Right ventricle myocardium inferior (tissue), 1 donor: ENCODE results near the gene NIT2. TPM values are rescaled to one million over a fixed set of nuclear protein-coding genes. Genes with fewer than 3 reads are reported as not detected.
"Not testable (repeated sequence)": the region's sequence is repeated elsewhere in the genome, so short reads cannot be mapped to it uniquely, and the experiment has no call there.

ENCODE experiments used
- ATAC-seq: fragments of 200-7000 bp; cut with Tn5 transposase; one replicate; pipeline ENCODE4 v1.9.1; 2020; ENCODE audit warnings: mild to moderate bottlenecking, moderate library complexity
- DNase-seq: peaks from one replicate; pipeline ENCODE4 v3.0.0; 2021; ENCODE audit errors: missing footprints
- intact Hi-C: fragments of 100-400 bp; cut with DNase I; formaldehyde crosslinking; loops from one replicate; pipeline ENCODE4 v1.11.0; 2022
- long read RNA-seq: library from polyadenylated mRNA; unstranded; transcript quantifications from one replicate; pipeline ENCODE4 v2.0.0, GENCODE V29; 2021
- total RNA-seq: library from RNA; stranded (reverse); fragmentation: NEBNext Ultra II Directional; extraction: Animal tissue kit (Norgen Biotek cat#: 25700); gene quantifications from one replicate; pipeline ENCODE4 v1.2.1, GENCODE V29; 2021
- donor health status: DM: no; HTN: yes; CAD: no; lungs with severe emphysema.

The NIT2 gene, protein sequence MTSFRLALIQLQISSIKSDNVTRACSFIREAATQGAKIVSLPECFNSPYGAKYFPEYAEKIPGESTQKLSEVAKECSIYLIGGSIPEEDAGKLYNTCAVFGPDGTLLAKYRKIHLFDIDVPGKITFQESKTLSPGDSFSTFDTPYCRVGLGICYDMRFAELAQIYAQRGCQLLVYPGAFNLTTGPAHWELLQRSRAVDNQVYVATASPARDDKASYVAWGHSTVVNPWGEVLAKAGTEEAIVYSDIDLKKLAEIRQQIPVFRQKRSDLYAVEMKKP
- total RNA-seq = 51.3 TPM
- long read RNA-seq, full-length matches to known transcripts = 18 of 27 reads
- long read RNA-seq, partial matches to known transcripts = 3 of 27 reads
- long read RNA-seq, other reads (novel, unspliced or antisense) = 6 of 27 reads

DNA sequence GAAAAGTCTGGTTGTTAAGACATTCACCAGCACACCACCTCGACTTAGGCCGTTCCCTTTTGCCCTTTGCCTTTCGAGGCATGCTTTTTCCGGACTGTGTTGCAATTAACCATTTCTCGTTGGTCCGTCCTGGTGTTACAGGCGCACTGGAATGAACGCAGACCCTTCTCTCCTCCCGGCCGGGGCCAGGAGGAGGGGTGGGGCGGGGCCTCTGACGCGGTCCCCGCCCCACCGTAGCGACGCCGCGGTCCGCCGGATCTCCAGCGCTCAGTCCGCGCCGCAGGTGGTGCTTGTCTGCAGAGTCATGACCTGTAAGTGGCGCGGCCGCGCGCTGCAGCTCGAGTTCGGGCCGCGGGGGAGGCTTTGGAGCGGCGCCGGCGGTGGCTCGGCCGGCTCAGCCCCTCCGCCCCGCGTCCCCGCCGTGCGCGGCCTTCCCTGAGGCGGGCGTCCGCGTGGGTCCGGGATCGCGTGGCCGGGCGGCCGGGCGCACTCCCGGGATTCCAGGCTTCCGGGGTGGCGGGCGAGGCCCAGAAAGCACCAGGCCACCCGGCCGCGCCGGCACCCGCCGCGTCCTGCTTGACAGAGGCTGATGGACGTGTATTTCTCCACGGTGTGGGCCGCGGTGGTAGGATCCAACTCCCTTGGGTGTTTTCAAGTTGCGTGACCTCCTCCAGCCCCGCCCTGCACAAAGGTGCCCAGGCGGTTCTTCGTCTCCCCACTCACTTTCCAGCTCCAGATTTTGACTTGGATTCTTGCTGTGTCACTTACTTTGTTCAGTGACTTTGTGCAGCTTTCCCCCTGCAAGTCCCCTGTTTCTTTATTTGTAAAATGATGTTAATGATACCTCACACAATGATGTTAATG lies at the start of gene NIT2:
Gene NIT2, plus strand, starts transcription at position 270 of the 864 bp plus-strand sequence. Its CDS starts 35 bp downstream, at position 305.
- ATAC-seq (peak; percentile 98), DNase-seq (peak; percentile 96)
- intact Hi-C loops = no loop called here

DNA sequence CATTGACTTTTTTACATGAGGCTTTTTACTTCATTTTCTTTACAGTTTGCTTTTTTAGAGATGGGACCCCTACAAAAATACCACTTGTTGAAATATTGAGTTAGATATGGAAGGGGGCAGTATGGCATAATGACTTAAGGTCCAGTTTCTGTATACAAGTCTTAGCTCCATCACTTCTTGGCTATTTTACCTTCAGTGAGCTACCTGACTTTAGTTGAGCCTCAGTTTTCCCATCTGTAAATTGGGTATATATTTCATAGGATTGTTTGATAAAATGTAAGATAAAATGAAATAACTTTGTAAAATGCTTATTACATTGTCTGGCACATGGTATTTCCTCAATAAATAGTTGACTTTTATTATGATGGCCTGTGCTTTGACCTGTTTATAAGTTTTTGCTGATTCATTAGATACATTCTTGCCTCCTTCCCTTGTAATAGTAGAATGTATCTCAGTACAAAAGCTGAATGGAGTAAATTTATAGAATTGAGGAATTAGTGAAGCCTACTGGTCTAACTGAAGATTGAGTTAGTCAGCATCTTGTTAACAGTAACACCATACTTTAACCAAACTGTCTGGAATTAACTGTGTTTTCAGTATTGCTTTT lies 46.2 kb upstream of the NIT2 start:
- no peak for ATAC-seq
- intact Hi-C loops = no loop called here
- no peak for DNase-seq

DNA sequence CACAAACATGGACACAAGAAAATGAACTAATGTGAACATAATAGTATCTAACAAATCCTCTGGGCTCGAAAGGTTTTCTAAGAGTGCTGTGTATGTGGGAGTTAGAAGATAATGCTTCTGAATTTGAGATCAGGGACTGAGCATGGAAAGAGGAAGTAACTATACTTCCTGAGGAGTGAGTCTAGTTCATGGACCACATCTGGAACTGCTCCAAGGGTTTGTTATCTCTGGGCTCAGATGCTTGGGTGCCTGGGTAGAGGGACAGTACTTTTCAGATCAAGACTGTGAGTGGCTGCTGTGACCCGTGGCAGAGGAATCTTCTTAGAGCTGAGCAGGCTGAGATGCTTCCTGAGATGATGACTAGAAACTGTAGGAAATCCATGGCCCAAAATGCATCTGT lies 45.2 kb upstream of the NIT2 start:
- intact Hi-C loops = no loop called here
- no peak for ATAC-seq
- DNase-seq = no peak

DNA sequence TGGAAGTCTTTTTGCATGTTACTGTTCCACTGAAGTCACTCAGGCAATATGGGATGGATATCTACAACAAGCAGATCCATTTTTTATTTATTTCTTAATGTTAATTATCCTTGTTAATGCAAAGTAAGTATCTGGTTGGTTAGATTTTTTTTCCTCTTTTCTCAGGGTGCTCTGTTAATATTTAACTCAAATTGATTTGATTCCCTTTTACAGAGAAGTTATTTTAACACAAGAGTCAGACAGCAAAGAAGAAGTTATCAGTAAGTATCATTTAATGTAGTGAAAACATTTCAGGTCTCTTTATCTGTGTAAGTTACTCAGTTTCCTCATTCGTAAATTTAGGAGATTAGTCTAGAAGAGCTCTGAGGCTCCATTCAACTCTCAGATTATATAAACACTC lies 39.5 kb upstream of the NIT2 start:
- no peak for DNase-seq
- intact Hi-C loops = no loop called here
- no peak for ATAC-seq

DNA sequence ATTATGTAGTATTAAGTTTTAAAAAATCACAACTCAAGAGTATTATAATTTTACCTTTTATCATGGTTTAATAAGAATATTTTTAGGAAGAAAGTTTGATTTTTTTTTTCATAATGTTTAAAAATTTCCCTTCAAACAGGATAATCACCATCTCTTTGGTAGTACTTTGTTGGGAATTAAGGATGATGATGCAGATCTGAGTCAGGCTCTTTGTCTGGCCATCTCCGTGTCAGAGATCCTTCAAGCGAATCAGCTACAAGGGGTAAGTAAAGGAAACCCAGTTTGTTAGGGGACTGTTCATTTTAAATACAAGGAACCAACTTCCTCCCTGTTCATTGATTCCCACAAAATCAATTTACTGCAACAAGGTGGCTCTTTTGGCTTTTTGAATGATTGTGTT lies 36.8 kb upstream of the NIT2 start:
- no peak for ATAC-seq
- intact Hi-C loops = no loop called here

DNA sequence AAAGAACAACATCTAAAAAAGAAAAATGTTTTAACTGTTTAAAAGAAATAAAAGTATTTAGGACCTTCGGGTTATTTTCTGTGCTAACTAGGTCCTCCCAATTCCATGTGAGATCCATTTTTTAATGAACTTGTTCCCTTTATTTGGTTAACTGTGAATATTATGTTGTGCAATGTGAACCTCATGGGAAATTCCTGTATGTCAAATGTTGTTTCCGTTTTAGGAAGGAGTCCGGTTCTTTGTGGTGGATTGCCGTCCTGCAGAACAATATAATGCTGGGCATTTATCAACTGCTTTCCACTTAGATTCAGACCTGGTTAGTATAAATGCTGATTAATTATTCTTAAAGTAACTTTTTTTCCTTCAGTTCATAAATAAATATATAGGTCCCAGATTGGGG lies 35.5 kb upstream of the NIT2 start:
- intact Hi-C loops = no loop called here
- DNase-seq (no peak), ATAC-seq (no peak)

More for the DNA sequence above, 36.8 kb upstream of the NIT2 start:
- no peak for DNase-seq

DNA sequence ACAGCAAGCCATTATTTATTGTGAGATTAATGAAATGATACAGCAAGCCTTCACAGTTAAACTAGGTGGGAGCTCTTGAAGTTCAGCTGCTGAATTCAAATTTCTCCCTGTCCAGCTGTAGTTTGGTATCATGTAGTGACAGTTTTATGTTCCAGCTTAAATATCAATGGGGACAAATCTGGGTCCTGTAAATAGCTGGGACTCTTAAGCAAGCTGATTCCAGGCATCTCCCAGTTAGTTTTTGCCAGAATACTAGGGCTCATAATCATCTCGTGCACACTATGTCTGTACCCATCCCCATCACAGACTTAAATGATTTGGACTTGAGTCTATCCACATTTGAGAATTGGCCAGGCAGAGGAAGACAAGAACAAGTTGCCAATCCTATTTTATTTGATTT lies 27.9 kb upstream of the NIT2 start:
- ATAC-seq (no peak), DNase-seq (no peak)
- intact Hi-C loops = no loop called here

DNA sequence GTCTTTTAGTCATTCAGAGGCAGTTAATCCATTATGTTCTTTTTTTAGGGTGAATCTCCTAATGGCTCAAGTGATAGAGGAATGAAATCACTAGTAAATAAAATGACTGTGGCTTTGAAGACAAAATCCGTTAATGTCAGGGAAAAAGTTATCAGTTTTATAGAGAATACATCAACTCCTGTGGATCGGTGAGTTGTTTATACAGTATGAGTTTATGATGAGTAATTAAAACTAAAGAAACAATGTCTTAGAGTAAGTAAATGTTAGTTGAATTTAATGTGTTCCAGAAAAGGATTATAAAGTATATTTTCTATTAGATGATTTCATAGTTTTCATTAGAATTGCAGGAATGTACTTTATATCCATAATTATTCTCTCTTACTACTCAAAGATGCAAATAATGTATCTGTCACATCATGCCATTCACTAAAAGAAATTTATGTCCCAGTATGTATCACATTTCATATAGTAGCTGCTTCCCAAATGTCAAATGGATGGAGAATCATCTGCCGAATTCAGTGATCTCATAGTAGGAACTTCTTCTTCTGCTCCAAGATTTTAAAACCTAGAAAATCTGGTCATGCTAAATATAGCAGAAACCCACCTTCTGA lies 24.1 kb upstream of the NIT2 start:
- no peak for ATAC-seq
- intact Hi-C loops = no loop called here
- DNase-seq = no peak

DNA sequence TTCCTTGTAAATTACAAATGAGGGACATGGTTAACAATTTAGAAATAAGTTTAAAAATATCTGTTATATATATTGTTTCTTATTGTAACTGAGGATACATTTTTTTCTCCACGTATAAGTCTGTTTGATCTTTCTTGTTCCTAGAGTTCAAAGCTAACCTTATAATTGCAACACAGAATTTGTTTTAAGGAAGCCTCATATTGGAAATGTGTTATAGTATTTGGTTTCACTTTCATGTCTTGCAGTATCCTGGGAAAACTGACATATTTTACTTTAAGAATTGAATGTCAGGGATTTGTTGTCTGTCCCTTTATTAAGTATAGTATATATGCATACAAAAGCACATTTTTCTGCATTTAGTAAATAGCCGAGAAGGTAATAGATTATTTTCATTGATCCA lies 23.5 kb upstream of the NIT2 start:
- ATAC-seq (no peak), DNase-seq (no peak)
- intact Hi-C loops = no loop called here

DNA sequence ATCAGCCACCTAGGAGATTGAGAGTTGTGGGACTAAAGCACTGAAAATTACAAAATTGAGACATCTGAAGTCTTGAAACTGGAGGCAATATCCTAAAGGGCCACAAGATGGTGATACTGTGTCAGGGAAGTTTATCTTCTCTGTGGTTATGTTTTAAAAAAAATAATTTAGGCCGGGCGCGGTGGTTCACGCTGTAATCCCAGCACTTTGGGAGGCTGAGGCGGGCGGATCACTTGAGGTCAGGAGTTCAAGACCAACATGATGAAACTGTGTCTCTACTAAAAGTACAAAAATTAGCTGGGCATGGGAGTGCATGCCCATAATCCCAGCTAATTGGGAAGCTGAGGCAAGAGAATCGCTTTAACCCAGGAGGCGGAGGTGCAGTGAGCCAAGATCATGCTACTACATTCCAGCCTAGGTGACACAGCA lies 17.9 kb upstream of the NIT2 start:
- ATAC-seq = peak; percentile 60
- no peak for DNase-seq
- intact Hi-C loops = loop anchor here (2.0 kb wide), 1 partner anchor 272 kb away; no protein-coding TSS in a partner anchor

DNA sequence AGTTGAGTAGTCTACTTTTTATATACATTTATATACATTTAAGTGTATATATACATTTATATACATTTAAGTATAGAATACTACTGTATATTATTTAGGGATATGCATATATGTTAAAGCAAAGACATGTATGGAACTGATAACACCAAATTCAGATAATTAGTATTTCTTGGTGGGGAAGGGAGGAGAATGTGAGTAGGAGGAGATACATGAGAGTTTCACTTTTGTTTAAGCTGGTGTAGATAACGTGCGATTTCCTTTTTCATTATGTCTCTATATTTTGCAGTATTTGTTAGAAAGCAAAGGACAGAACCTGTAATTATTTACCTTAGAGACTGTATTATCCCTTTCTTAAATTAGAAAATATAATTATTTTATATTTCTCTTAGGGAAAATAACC lies 16.6 kb upstream of the NIT2 start:
- intact Hi-C loops = loop anchor here (2.0 kb wide), 1 partner anchor 271 kb away; no protein-coding TSS in a partner anchor
- ATAC-seq (no peak), DNase-seq (no peak)

DNA sequence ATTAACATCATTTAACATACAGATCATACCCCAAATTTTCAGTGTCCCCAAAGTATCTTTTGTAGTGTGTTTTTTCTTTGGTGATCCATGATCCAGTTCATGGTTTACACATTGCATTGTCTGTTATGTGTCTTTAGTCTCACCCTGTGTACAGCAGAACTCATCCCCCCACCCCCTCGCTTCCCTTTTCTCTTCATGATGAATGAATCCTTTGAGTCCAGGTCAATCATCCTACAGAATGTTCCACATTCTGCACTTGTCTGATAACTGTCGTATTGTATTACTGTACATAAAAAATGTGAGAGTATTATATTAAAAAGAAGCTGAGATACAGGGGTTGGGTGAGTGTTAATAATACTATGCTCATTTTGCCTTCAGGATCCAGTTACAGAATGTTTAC lies 14.6 kb upstream of the NIT2 start:
- intact Hi-C loops = no loop called here
- ATAC-seq (no peak), DNase-seq (no peak)

DNA sequence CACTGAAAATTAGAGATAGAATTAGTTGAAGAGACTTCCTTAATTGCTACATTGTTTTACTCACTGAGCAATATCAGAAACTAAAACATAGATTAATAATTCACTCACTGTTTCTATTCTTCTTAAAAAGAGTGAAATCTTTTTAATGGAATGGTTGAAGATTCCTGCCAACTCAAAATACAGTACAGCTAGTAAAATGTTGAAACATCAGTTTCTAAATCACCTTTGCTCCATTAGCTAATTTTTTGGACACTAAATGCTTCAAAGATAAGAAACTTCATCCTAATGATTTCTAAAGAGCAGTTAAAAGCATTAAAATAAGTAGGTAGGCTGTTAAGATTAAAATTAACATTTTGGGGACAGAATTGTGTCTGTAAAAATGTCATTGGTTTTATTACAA lies 10.5 kb upstream of the NIT2 start:
- DNase-seq (no peak), ATAC-seq (no peak)
- intact Hi-C loops = no loop called here

DNA sequence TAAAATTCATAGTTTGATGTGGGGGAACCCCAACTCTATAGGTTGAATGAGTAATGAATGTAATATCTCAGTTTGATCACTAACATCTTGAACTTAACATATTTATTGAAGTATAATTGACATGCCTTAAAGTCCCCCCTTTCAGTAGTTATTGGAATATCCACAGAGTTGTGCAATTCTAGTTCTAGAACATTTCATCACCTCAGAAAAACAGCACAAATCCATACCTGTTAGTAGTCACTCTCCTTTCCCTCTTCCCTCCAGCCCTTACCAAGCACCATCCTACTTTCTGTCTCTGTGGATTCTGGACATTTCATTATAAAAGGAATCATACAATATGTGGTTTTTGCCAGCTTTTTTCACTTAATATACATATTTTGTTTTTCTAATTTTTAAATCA lies 8.7 kb upstream of the NIT2 start:
- DNase-seq = no peak
- intact Hi-C loops = no loop called here
- ATAC-seq = no peak

DNA sequence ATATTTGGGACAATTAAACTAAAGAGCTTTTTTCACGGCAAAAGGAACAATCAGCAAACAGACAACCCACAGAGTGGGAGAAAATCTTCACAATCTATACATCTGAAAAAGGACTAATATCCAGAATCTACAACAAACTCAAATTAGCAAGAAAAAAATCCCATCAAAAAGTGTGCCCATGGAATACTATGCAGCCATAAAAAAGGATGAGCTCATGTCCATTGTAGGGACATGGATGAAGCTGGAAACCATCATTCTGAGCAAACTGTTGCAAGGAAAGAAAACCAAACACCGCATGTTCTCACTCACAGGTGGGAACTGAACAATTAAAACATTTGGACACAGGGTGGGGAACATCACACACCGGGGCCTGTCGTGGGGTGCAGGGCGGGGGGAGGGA lies 7.2 kb upstream of the NIT2 start:
- intact Hi-C loops, DNase-seq, ATAC-seq: not testable (repeated sequence)

DNA sequence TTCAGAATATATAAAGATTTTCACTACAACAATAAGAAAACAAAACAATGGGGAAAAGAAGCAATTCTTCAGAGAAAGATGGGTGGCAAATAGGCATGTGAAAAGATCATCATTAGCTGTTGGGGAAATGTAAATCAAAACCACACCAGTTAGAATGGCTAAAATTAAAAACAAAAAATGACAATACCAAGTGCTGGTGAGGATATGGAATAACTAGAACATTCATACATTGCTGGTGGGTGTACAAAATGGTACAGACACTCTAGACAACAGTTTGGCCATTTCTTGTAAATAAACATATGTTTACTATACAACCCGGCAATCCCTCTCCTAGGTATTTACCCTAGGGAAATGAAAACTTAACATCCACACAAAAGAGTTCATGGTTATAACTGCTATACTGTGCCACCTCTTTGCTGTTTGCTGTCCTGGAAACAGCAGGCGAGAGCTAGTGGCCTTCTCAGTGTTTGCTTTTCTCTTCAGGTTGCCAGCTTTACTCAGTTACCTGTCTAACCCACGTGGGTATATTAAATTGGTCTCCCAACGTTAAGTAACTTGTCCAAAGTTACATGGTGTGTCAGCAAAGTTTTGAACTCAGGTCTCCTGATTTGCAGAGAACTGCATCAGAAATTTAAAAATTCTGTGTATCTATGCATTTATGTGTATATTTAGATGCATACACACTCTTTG lies 4.6 kb upstream of the NIT2 start:
- intact Hi-C loops = no loop called here
- ATAC-seq = no peak
- DNase-seq = no peak

DNA sequence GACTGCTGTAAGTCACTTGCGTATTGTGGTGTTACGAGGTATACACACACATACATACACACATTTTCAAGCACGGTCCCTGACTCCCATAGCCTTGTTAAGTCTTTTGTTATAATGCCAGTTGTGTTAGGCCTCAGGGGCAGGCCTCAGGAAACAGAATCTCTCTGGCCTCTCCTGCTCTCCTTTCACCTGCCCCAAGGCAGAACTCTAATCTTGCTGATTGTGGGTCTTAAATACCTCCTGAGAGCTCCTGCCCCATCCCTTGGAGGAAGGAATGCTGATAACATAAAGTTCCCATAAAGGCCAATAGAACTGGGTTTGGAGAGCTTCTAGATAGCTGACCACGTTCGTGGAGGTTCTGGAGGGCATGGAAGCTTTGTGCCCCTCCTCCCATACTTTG lies 3.9 kb upstream of the NIT2 start:
- no peak for ATAC-seq
- no peak for DNase-seq
- intact Hi-C loops = no loop called here

DNA sequence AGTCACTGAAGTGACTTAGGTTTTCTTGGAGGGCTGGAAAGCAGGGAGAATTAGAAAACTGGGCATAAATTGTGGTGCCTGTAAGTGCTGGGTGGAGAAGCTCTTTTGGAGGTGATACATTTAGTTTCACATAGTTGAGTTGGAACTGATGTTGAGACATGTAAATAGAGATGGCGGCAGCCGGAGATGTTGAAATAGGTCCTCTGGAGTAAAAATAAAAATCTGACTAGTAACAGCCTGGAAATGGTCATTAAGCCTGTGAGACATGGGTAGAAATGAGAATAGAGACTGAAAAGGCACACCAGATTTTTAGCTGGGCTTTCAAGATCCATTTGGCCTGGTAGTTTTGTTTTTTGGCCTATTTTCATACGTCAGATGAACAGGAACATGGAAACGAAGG lies 2.9 kb upstream of the NIT2 start:
- no peak for DNase-seq
- intact Hi-C loops = no loop called here
- ATAC-seq = no peak

DNA sequence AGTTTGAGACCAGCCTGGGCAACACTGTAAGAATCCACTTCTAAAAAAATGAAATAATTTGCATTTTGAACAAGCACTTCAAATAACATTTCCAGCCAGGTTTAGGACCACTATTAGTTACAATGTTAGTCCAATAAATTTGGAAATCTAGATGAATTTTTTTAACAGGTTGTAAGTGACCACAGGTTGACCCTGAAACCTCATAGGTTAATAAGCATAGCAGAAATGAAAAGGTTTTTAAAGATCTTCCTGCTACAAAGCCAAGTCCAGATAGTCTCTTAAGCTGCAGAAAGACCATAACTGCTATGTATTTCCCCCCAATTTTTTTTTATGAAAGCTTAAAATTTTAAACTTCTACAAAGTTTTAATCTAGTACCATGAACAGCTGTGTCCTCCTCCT lies 1.5 kb upstream of the NIT2 start:
- intact Hi-C loops = no loop called here
- no peak for DNase-seq
- ATAC-seq = no peak
